Measurements from ENCODE around the gene SPATA13.

DNA sequence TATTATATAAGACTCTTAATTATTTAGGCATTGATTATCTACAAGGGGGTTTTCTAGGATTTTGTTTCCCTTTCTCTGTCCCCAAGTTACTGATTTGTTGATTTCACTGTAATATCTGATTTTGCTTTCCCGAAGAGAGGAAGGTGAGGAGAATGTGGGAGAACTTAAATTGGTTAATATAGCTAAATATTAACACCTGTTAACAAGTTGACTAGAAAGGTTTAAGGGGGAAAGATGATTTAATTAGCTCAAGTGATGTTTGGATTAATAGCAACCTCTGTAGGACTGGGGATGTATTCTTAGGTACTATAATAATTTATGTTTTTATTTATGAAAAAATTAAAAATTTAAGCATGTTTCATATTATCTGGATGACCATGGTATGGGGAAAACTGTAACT is 35.1 kb downstream of the SPATA13 start:
- no peak for TF ChIP-seq EZH2 (IDR thresholded peaks at IDR 0.05; ENCODE audit: insufficient read depth, poor library complexity, severe bottlenecking)
- no peak for TF ChIP-seq EZH2phosphoT487 (IDR thresholded peaks at IDR 0.05; ENCODE audit: insufficient read depth, low read depth)

Data from GM23248 (cell line).